Right lobe of liver (tissue), 6 donors: Measurements from ENCODE around the gene YPEL3. TPM values are rescaled to one million over a fixed set of nuclear protein-coding genes. Genes with fewer than 3 reads are reported as not detected.

Experiments used
- ATAC-seq, 4 donors: fragments of 200-7000 bp; cut with Tn5 transposase; one replicate each; pipeline ENCODE4 v1.9.1; 2020; ENCODE audit warnings: mild to moderate bottlenecking in 4 of 4, moderate library complexity in 4 of 4
- DNase-seq, 3 donors: peaks; one replicate each; pipeline ENCODE4 v3.0.0-alpha.2; 2020
- H3K27ac ChIP-seq, 3 donors: fragments of 200-600 bp; one replicate each; pipeline ENCODE4 v1.8.0; 2022
- H3K27me3 ChIP-seq, 2 donors: fragments of 200-600 bp; one replicate each; pipeline ENCODE4 v1.8.0; 2022
- H3K36me3 ChIP-seq, 4 donors: fragments of 200-600 bp; sonication (generic) in 1 of 4; one replicate each; pipeline versions ENCODE4 v1.5.1 to v1.8.0; 2017 to 2022; ENCODE audit warnings: control low read depth in 1 of 4
- H3K4me1 ChIP-seq, 4 donors: fragments of 200-600 bp; sonication (generic) in 1 of 4; one replicate each; pipeline versions ENCODE4 v1.5.1 to v1.8.0; 2017 to 2022; ENCODE audit warnings: control low read depth in 1 of 4
- H3K4me3 ChIP-seq, 3 donors: fragments of 200-600 bp; one replicate each; pipeline ENCODE4 v1.8.0; 2022
- H3K9me3 ChIP-seq, 4 donors: fragments of 200-600 bp; sonication (generic) in 1 of 4; one replicate each; pipeline versions ENCODE4 v1.5.1 to v1.8.0; 2017 to 2022; ENCODE audit warnings: control low read depth in 1 of 4
- CTCF ChIP-seq, 4 donors: fragments of 200-600 bp in 3 of 4; fragments of 450-650 bp in 1 of 4; IDR thresholded peaks; one replicate each; pipeline versions ENCODE4 v1.5.1 to v1.8.0; 2016 to 2022; ENCODE audit warnings: antibody characterized with exemption in 4 of 4, mild to moderate bottlenecking in 2 of 4
- POLR2A ChIP-seq: fragments of 450-650 bp; IDR thresholded peaks from one replicate; pipeline ENCODE4 v1.6.1; 2017; ENCODE audit warnings: antibody characterized with exemption, mild to moderate bottlenecking
- WGBS: methylation state at CpG from one replicate; pipeline ENCODE4 v1.1.6; 2018; ENCODE audit warnings: low coverage, low lambda C conversion rate; ENCODE audit not compliant: insufficient coverage; ENCODE audit errors: missing lambda C conversion rate; 5-methylcytosine and 5-hydroxymethylcytosine counted together
- intact Hi-C, 2 donors: fragments of 100-400 bp; cut with DNase I; formaldehyde crosslinking; loops; one replicate each; pipeline versions ENCODE4 v1.11.2 to v1.14.1; 2022
- total RNA-seq, 6 experiments: library from RNA; depleted of rRNA in 2 of 6; stranded (reverse); fragments of >200 nt in 2 of 6; fragmentation: NEBNext Ultra II Directional in 3 of 6; extraction: Animal tissue kit (Norgen Biotek cat#: 25700) in 3 of 6; gene quantifications; one replicate each; pipeline versions ENCODE4 v1.1.0 to v1.2.4, GENCODE V29; 2016 to 2023
- donor health status: DM: no; HTN: yes; CAD: no.
- donor health status: DM: no; HTN: no; CAD: no.
- donor health status: DM: no; HTN: no; CAD: no.
- donor health status: DM: no; HTN: yes; CAD: no.
- donor health status: DM: no; HTN: yes; CAD: no.

Gene YPEL3
- total RNA-seq, 6 experiments from 2014 or later, result 13.5 to 46.5 (median 21.9) TPM

DNA sequence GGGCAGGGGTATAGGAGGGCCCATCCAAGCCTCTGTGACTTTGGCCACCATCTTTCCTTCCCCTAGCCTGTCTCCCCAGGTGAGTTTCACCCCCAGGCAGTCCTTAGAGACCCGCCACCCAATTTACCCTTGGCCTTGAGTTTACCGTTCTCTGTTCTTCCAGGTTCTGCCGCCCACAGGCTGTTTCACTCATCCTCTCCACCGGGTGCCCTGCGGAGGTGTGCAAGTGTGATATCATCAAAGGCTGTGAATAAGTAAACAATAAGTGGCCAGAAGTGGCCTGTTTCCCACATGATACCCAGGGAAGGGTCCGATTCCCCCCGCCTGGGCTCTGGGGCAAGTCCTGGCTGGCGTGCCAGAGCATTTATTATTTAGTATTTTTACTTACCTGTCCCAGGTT is 49.8 kb downstream of the YPEL3 start:
- intact Hi-C loops, result no loop called here
- WGBS, result 58% methylated on average over 6 of the region's 8 CpGs
- DNase-seq (no peak), ATAC-seq (no peak)
- Histone ChIP-seq H3K9me3 (no peaks in the 10 kb centered on the region), H3K36me3 (no peaks in the 10 kb centered on the region), H3K27me3 (no peaks in the 10 kb centered on the region), H3K27ac (no peak overlapping the region), H3K4me3 (no peak overlapping the region), H3K4me1 (no peaks in the 10 kb centered on the region)
- TF ChIP-seq POLR2A (no peak), CTCF (IDR thresholded peaks at IDR 0.05) (no peak)

Other genes starting within 250 kb of the YPEL3 start
- 10 to 100 TPM; 35.1 to 96.6 (median 58.2) TPM for gene CDIPT, start 233.0 kb downstream of the YPEL3 start, total RNA-seq
- gene SEZ6L2, start 196.7 kb downstream of the YPEL3 start, total RNA-seq, result under 1 TPM; 0.15 to 0.56 (median 0.32) TPM
- under 1 TPM in 2 of 6 experiments, not detected in 4; 0.38 to 0.50 TPM for gene ASPHD1, start 195.7 kb downstream of the YPEL3 start, total RNA-seq
- 10 to 100 TPM in 1 of 6 experiments, 1 to 10 TPM in 5; 5.4 to 13.5 (median 7.2) TPM for gene KCTD13, start 170.0 kb downstream of the YPEL3 start, total RNA-seq
- gene TMEM219, start 134.1 kb downstream of the YPEL3 start, total RNA-seq, result 10 to 100 TPM; 49.9 to 75.9 (median 57.1) TPM
- gene TAOK2, start 122.3 kb downstream of the YPEL3 start, total RNA-seq, result 10 to 100 TPM; 15.8 to 19.6 (median 17.2) TPM
- gene HIRIP3, start 100.6 kb downstream of the YPEL3 start, total RNA-seq, result 10 to 100 TPM in 2 of 6 experiments, 1 to 10 TPM in 4; 5.2 to 12.9 (median 9.0) TPM
- 10 to 100 TPM; 22.3 to 45.8 (median 33.2) TPM for gene INO80E, start 100.0 kb downstream of the YPEL3 start, total RNA-seq
- under 1 TPM in 3 of 6 experiments, not detected in 3; 0.16 to 0.66 (median 0.33) TPM for gene DOC2A, start 85.2 kb downstream of the YPEL3 start, total RNA-seq
- gene C16orf92, start 73.0 kb downstream of the YPEL3 start, total RNA-seq, result not detected
- not detected for gene TLCD3B, start 64.9 kb downstream of the YPEL3 start, total RNA-seq
- 100 to 1,000 TPM; 113 to 580 (median 345) TPM for gene ALDOA, start 30.5 kb downstream of the YPEL3 start, total RNA-seq
- gene PPP4C, start 20.2 kb downstream of the YPEL3 start, total RNA-seq, result 10 to 100 TPM; 43.1 to 59.7 (median 47.0) TPM
- under 1 TPM; 0.37 to 0.68 (median 0.42) TPM for gene TBX6, start 4.3 kb downstream of the YPEL3 start, total RNA-seq
- gene GDPD3, start 17.3 kb upstream of the YPEL3 start, total RNA-seq, result 1 to 10 TPM in 4 of 6 experiments, under 1 TPM in 1, not detected in 1; 0.19 to 2.3 (median 2.3) TPM
- 10 to 100 TPM in 5 of 6 experiments, 1 to 10 TPM in 1; 7.4 to 24.1 (median 16.0) TPM for gene MAPK3, start 27.0 kb upstream of the YPEL3 start, total RNA-seq
- gene CORO1A, start 87.4 kb upstream of the YPEL3 start, total RNA-seq, result 10 to 100 TPM in 1 of 6 experiments, 1 to 10 TPM in 5; 7.0 to 15.2 (median 7.9) TPM
- 100 to 1,000 TPM in 1 of 6 experiments, 10 to 100 TPM in 5; 22.9 to 139 (median 25.6) TPM for gene BOLA2B, start 97.5 kb upstream of the YPEL3 start, total RNA-seq
- 10 to 100 TPM; 15.5 to 83.2 (median 36.4) TPM for gene SLX1A, start 97.7 kb upstream of the YPEL3 start, total RNA-seq
- gene SULT1A3, start 103.0 kb upstream of the YPEL3 start, total RNA-seq, result 10 to 100 TPM in 5 of 6 experiments, 1 to 10 TPM in 1; 8.5 to 29.0 (median 11.9) TPM
- gene NPIPB13, start 152.3 kb upstream of the YPEL3 start, total RNA-seq, result 10 to 100 TPM in 1 of 6 experiments, 1 to 10 TPM in 4, under 1 TPM in 1; 0.99 to 11.2 (median 6.7) TPM